HepG2 (cell line): ENCODE measurements around the gene ANKRD1. TPM values are rescaled to one million over a fixed set of nuclear protein-coding genes. Genes with fewer than 3 reads are reported as not detected.
A peak's percentile ranks its signal among the peaks of the same experiment; 100 is the strongest.

ENCODE experiments used
- ARID4A ChIP-seq: sonication (generic); formaldehyde crosslinking; IDR thresholded peaks from 2 replicates; pipeline ENCODE4 v1.5.0; 2020; ENCODE audit warnings: mild to moderate bottlenecking, missing genetic modification reagents, borderline replicate concordance
- CBX1 ChIP-seq: IDR thresholded peaks from one replicate; pipeline ENCODE4 v1.6.1; 2016; ENCODE audit warnings: antibody characterized with exemption, low read depth
- DMAP1 ChIP-seq: IDR thresholded peaks from 2 replicates; pipeline ENCODE4 v1.6.1; 2016
- HMG20A ChIP-seq: IDR thresholded peaks from 2 replicates; pipeline ENCODE4 v1.6.1; 2016; ENCODE audit warnings: borderline replicate concordance
- HOXA3 ChIP-seq: sonication (generic); formaldehyde crosslinking; IDR thresholded peaks from 2 replicates; pipeline ENCODE4 v1.5.0; 2020; ENCODE audit warnings: missing genetic modification reagents
- HOXA7 ChIP-seq: sonication (generic); formaldehyde crosslinking; IDR thresholded peaks from 2 replicates; pipeline ENCODE4 v1.8.1; 2022; ENCODE audit warnings: mild to moderate bottlenecking, missing genetic modification reagents, moderate library complexity
- HOXA9 ChIP-seq: sonication (generic); formaldehyde crosslinking; IDR thresholded peaks from 2 replicates; pipeline ENCODE4 v1.8.1; 2022; ENCODE audit warnings: missing genetic modification reagents, mild to moderate bottlenecking, moderate library complexity, borderline replicate concordance
- MEIS2 ChIP-seq: sonication (generic); formaldehyde crosslinking; IDR thresholded peaks from 2 replicates; pipeline ENCODE4 v1.9.0; 2021; ENCODE audit warnings: mild to moderate bottlenecking, missing genetic modification reagents
- NFRKB ChIP-seq: fragments of 450-650 bp; IDR thresholded peaks from 2 replicates; pipeline ENCODE4 v1.6.1; 2017
- NR2F1 ChIP-seq, 2 experiments: fragments of 450-650 bp in 1 of 2; formaldehyde crosslinking in 1 of 2; IDR thresholded peaks; 2 replicates each; pipeline versions ENCODE4 v1.5.0 to v1.6.1; 2016 to 2020; ENCODE audit warnings: mild to moderate bottlenecking in 1 of 2, missing compliant biosample characterization in 1 of 2, missing genetic modification reagents in 1 of 2, moderate library complexity in 1 of 2
- NR3C1 ChIP-seq: sonication (generic); formaldehyde crosslinking; IDR thresholded peaks from 2 replicates; pipeline ENCODE4 v1.4.0; 2020; ENCODE audit warnings: missing genetic modification reagents
- SETDB1 ChIP-seq: sonication (generic); formaldehyde crosslinking; IDR thresholded peaks from 2 replicates; pipeline ENCODE4 v1.5.1; 2020; ENCODE audit warnings: missing genetic modification reagents, mild to moderate bottlenecking, borderline replicate concordance
- SMAD9 ChIP-seq: sonication (generic); formaldehyde crosslinking; IDR thresholded peaks from 2 replicates; pipeline ENCODE4 v1.5.1; 2020; ENCODE audit warnings: mild to moderate bottlenecking, missing genetic modification reagents
- SRSF4 ChIP-seq: fragments of 200-400 bp; formaldehyde crosslinking; IDR thresholded peaks from one replicate; pipeline ENCODE4 v1.6.1; 2018; ENCODE audit warnings: mild to moderate bottlenecking, low read depth, low read length, moderate library complexity; ENCODE audit not compliant: poor library complexity, severe bottlenecking
- TGIF2 ChIP-seq: IDR thresholded peaks from 2 replicates; pipeline ENCODE4 v1.6.1; 2016; ENCODE audit warnings: control low read depth, missing compliant biosample characterization
- ZFAT ChIP-seq: sonication (generic); formaldehyde crosslinking; conservative IDR thresholded peaks from 2 replicates; pipeline ENCODE4 v1.8.1; 2023; ENCODE audit warnings: missing genetic modification reagents, inconsistent platforms
- ZNF101 ChIP-seq: sonication (generic); formaldehyde crosslinking; IDR thresholded peaks from 2 replicates; pipeline ENCODE4 v1.4.0; 2020; ENCODE audit warnings: mild to moderate bottlenecking, low read depth, missing genetic modification reagents, borderline replicate concordance
- ZNF20 ChIP-seq: sonication (generic); formaldehyde crosslinking; IDR thresholded peaks from 2 replicates; pipeline ENCODE4 v1.4.0; 2020; ENCODE audit warnings: mild to moderate bottlenecking, moderate library complexity, missing genetic modification reagents
- ZNF24 ChIP-seq: fragments of 450-650 bp; IDR thresholded peaks from 2 replicates; pipeline ENCODE4 v1.6.1; 2017; ENCODE audit warnings: antibody characterized with exemption, mild to moderate bottlenecking
- ZNF572 ChIP-seq: sonication (generic); formaldehyde crosslinking; IDR thresholded peaks from 2 replicates; pipeline ENCODE4 v1.5.1; 2020; ENCODE audit warnings: mild to moderate bottlenecking, missing genetic modification reagents
- ZNF598 ChIP-seq: sonication (generic); formaldehyde crosslinking; IDR thresholded peaks from 2 replicates; pipeline ENCODE4 v1.5.1; 2020; ENCODE audit warnings: mild to moderate bottlenecking, missing genetic modification reagents, borderline replicate concordance
- ZNF720 ChIP-seq: sonication (generic); formaldehyde crosslinking; IDR thresholded peaks from 2 replicates; pipeline ENCODE4 v1.4.0; 2020; ENCODE audit warnings: missing genetic modification reagents
- polyA plus RNA-seq, 8 experiments: library from polyadenylated mRNA; depleted of rRNA in 3 of 8; stranded (reverse) in 7 of 8; unstranded in 1 of 8; fragments of >200 nt; fragmentation: Illumina TruSeq in 4 of 8; extraction: Trizol in 4 of 8; gene quantifications; 2 replicates each; pipeline versions ENCODE4 v1.2.1 to v1.2.3, GENCODE V29; 2011 to 2016; ENCODE audit warnings: low read depth in 4 of 8, missing spikeins in 1 of 8, mixed read lengths in 1 of 8; ENCODE audit not compliant: insufficient read depth in 1 of 8
- total RNA-seq, 5 experiments: library from RNA; depleted of rRNA; stranded (reverse); fragments of >200 nt; fragmentation: Illumina TruSeq; extraction: Trizol; gene quantifications; 2 replicates each; pipeline ENCODE4 v1.2.3, GENCODE V29; 2016; ENCODE audit warnings: low read depth in 1 of 5
- TF ChIP-seq, protein P1 (sequence below): sonication (generic); formaldehyde crosslinking; IDR thresholded peaks from 2 replicates; pipeline ENCODE4 v1.4.0; 2020; ENCODE audit warnings: missing genetic modification reagents
- TF ChIP-seq, protein P2 (sequence below): sonication (generic); formaldehyde crosslinking; IDR thresholded peaks from 2 replicates; pipeline ENCODE4 v1.8.0; 2022; ENCODE audit warnings: missing genetic modification reagents, mild to moderate bottlenecking, borderline replicate concordance

ANKRD1 gene
- total and polyA plus RNA-seq, 2 of the 13 experiments (the other 11 are each of a cell fraction or from before 2014, with no cell fraction given), result 19.4 to 41.8 TPM

DNA sequence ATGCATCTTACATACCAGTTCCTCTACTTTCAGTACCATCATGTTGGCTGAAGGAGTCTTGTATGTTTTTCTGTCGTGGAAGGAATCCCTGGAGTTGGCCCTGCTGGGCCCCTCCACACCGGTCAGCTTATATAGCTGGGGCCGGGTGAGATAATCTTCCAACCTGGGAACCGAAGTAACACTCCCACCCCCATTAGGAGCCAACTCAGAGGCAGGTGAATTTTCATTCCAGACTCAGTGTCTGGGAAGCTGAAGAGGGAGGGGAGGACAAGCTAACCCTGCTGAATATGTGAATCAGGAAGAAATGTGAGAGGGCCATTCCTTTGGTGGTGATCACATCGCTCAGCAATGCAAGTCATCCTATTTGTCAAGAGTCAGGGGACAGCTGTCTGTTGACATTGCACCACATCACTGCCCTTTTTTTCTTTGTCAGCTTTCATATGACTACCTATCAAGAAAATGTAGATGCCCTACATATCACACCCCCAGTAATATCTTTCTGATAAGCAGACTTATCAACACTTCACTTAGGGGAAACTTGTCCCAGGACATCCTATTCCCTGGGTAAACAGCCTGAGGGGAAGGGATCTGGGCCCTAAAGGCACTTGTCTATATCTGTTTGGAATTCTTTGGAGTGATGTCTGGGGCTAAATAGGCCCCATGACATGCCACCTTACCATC lies at the start of gene ANKRD1 (continued):
- TF ChIP-seq ZNF24 (no peak), NFRKB (no peak), HMG20A (CRISPR knock-in tag) (peak; percentile 87; the same call in 1 of the 2 replicates), NR2F1 (CRISPR knock-in tag; IDR thresholded peaks at IDR 0.05) (peak in 1 of 2 experiments; percentile 49; a peak in 2 of 4 replicates), HOXA7 (CRISPR knock-in tag) (no peak), MEIS2 (peak; percentile 96), ARID4A (CRISPR knock-in tag) (peak; percentile 28; the same call in 1 of the 2 replicates), ZFAT (no peak), SRSF4 (no peak), DMAP1 (no peak), ZNF598 (CRISPR knock-in tag) (no peak), TGIF2 (CRISPR knock-in tag) (peak; percentile 93), ZNF720 (CRISPR knock-in tag) (no peak), NR3C1 (CRISPR knock-in tag) (no peak), ZNF572 (CRISPR knock-in tag) (no peak), SETDB1 (CRISPR knock-in tag) (no peak), ZNF20 (CRISPR knock-in tag) (no peak), ZNF101 (no peak), HOXA9 (CRISPR knock-in tag) (no peak), CBX1 (no peak), SMAD9 (no peak), HOXA3 (peak; percentile 66; the same call in 1 of the 2 replicates)
- TF ChIP-seq, protein P1, sequence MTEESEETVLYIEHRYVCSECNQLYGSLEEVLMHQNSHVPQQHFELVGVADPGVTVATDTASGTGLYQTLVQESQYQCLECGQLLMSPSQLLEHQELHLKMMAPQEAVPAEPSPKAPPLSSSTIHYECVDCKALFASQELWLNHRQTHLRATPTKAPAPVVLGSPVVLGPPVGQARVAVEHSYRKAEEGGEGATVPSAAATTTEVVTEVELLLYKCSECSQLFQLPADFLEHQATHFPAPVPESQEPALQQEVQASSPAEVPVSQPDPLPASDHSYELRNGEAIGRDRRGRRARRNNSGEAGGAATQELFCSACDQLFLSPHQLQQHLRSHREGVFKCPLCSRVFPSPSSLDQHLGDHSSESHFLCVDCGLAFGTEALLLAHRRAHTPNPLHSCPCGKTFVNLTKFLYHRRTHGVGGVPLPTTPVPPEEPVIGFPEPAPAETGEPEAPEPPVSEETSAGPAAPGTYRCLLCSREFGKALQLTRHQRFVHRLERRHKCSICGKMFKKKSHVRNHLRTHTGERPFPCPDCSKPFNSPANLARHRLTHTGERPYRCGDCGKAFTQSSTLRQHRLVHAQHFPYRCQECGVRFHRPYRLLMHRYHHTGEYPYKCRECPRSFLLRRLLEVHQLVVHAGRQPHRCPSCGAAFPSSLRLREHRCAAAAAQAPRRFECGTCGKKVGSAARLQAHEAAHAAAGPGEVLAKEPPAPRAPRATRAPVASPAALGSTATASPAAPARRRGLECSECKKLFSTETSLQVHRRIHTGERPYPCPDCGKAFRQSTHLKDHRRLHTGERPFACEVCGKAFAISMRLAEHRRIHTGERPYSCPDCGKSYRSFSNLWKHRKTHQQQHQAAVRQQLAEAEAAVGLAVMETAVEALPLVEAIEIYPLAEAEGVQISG (CRISPR knock-in tag), result 0 out of 2 replicates have a peak, but pooled peaks have one; percentile 25
- TF ChIP-seq, protein P2, sequence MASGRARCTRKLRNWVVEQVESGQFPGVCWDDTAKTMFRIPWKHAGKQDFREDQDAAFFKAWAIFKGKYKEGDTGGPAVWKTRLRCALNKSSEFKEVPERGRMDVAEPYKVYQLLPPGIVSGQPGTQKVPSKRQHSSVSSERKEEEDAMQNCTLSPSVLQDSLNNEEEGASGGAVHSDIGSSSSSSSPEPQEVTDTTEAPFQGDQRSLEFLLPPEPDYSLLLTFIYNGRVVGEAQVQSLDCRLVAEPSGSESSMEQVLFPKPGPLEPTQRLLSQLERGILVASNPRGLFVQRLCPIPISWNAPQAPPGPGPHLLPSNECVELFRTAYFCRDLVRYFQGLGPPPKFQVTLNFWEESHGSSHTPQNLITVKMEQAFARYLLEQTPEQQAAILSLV (CRISPR knock-in tag), result no peak
